ENCODE data around the gene AP2A2. TPM values are rescaled to one million over a fixed set of nuclear protein-coding genes. Genes with fewer than 3 reads are reported as not detected.

AP2A2 gene
- total RNA-seq, 4 donors from 2014 or later = 70.5 to 130 (median 102) TPM

DNA sequence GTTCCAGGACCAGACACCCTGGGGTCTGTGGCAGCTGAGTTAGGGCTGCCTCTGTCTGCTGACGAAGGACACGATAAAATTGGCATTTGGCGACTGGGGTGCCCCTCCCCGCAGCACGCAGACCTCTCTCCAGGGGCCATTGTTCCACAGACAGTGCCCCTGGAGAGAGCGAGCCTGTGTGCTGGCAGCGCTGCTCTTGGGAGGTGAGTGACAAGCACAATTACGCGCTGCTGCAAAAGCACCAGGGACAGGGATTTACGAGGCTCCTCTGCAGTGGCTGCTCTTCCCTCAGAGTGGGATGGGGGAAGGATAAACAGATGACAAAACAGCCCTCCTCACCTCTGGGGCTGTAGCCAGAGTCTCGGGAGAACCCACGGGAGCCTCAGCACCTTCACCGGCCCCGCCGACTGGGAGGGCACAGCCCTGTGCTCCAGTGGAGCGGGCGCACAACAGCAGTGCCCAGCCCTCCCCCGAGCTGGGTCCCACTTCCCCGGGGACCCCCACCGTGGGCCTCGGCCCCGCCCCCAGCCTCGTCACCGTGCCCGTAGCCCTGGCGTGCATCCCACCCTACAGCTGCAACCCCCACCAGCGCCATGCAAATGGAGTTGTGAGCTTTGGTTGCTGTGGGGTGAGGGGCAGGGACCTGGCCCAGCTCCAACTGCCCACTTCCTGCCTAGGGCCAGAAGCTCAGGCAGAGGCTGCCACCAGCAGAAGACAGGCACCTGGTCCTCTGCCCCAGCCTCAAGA lies 34.7 kb upstream of the AP2A2 start:
- H3K27ac ChIP-seq = no peak overlapping the region
- no peaks in the 10 kb centered on the region for H3K9me3 ChIP-seq
- no peaks in the 10 kb centered on the region for H3K27me3 ChIP-seq
- 82% methylated on average over 27 of the region's 27 CpGs; no CpG with 5 or more reads in 1 of the 2 donors for WGBS, 2 donors (ENCODE audit: low coverage in 1 of 2)
- H3K4me3 ChIP-seq = no peak overlapping the region
- H3K4me1 ChIP-seq = no peaks in the 10 kb centered on the region
- intact Hi-C loops (cut with DNase I; ENCODE audit: low total_unique reads) = no loop called here
- no peak for DNase-seq
- TF ChIP-seq EP300 (IDR thresholded peaks at IDR 0.05; ENCODE audit: low read depth) (no peak), POLR2AphosphoS5 (IDR thresholded peaks at IDR 0.05) (no peak), POLR2A (IDR thresholded peaks at IDR 0.05) (no peak)
- TF ChIP-seq, protein P1, sequence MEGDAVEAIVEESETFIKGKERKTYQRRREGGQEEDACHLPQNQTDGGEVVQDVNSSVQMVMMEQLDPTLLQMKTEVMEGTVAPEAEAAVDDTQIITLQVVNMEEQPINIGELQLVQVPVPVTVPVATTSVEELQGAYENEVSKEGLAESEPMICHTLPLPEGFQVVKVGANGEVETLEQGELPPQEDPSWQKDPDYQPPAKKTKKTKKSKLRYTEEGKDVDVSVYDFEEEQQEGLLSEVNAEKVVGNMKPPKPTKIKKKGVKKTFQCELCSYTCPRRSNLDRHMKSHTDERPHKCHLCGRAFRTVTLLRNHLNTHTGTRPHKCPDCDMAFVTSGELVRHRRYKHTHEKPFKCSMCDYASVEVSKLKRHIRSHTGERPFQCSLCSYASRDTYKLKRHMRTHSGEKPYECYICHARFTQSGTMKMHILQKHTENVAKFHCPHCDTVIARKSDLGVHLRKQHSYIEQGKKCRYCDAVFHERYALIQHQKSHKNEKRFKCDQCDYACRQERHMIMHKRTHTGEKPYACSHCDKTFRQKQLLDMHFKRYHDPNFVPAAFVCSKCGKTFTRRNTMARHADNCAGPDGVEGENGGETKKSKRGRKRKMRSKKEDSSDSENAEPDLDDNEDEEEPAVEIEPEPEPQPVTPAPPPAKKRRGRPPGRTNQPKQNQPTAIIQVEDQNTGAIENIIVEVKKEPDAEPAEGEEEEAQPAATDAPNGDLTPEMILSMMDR (IDR thresholded peaks at IDR 0.05) = no peak
- in situ Hi-C loops (cut with MboI; ENCODE audit: low pct_ligation_motif_present in 1 of 4, low pct_unique_long_range_greater_than_20kb in 1 of 4, low sequenced_read_pairs in 3 of 4) = loop anchor here in 1 of 4 donors (25.0 kb wide), 1 partner anchor 621 kb away; no protein-coding TSS in a partner anchor
- no peaks in the 10 kb centered on the region for H3K36me3 ChIP-seq

DNA sequence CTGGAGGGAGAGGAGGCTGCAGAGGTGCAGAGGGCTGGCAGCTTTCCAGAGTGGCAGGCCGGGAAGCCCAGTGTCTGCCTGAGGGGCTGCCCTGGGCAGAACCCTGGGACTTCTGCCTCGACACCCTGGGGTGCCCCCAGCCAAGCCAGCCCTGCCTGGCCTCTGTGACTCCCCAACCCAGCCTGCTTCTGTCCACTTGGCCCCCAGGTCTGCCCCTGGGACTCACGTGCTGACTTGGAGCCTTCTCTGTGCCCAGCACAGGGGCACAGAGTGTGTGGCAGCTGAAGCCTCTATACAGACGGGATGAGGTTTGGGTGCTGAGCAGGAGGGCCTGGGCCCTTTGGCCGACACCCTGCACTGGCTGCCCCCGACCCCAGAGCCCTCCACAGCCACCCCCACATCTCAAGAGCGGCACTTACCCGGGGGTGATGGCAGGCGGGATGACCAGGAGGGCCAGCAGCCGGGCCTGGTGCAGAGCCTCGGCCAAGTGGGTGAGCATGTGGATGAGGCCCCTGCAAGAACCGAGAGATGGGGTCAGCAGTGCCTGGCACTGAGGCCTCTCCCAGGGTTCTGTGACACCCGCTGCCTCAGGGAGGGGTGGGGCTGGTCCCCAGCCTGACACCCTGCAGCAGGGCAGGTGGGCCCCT lies 32.5 kb upstream of the AP2A2 start:
- Histone ChIP-seq H3K36me3 (no peaks in the 10 kb centered on the region), H3K27me3 (no peaks in the 10 kb centered on the region), H3K9me3 (no peaks in the 10 kb centered on the region), H3K27ac (no peak overlapping the region), H3K4me3 (no peak overlapping the region), H3K4me1 (peaks cover 0 to 4% (median 0%) of the 10 kb centered on the region in 4 donors)
- TF ChIP-seq, protein P1 (IDR thresholded peaks at IDR 0.05) = no peak
- TF ChIP-seq POLR2AphosphoS5 (IDR thresholded peaks at IDR 0.05) (no peak), EP300 (IDR thresholded peaks at IDR 0.05; ENCODE audit: low read depth) (no peak), POLR2A (IDR thresholded peaks at IDR 0.05) (no peak)
- DNase-seq = no peak
- intact Hi-C loops (cut with DNase I; ENCODE audit: low total_unique reads) = no loop called here
- in situ Hi-C loops (cut with MboI; ENCODE audit: low pct_ligation_motif_present in 1 of 4, low pct_unique_long_range_greater_than_20kb in 1 of 4, low sequenced_read_pairs in 3 of 4) = loop anchor here in 1 of 4 donors (25.0 kb wide), 1 partner anchor 619 kb away; no protein-coding TSS in a partner anchor
- 89% methylated on average over 11 of the region's 13 CpGs; no CpG with 5 or more reads in 1 of the 2 donors for WGBS, 2 donors (ENCODE audit: low coverage in 1 of 2)

DNA sequence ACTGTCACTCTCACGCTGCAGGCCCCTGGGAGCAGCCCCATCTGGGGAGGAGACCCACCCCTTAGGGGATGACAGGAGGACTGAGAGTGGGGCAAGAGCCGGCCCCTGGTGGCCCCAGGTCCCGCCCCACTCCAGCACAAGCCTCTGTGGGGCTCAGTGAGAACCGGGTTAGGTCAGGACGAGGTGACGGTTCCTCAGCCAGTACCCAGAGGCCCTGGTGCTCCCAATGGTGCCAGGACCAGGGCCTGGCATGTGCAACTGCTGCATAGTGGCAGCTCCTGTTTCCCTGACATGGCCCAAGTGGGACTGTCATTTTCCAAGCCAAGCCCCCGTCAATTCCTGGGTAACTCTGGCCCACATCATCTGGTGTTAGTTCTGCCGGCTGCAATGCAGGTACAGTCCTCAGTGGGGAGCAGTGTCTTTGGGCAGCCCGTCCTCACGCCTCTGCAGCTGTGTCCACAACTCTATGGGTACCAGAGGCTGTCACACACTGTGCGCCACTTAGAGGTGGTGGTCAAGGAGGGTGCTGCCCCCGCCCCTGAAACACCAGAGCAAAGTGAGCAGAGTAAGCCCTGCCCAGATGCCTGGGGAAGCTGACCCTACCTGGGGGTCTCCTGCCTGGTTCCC lies 31.0 kb upstream of the AP2A2 start:
- Histone ChIP-seq H3K4me1 (peaks cover 0 to 4% (median 0%) of the 10 kb centered on the region in 4 donors), H3K36me3 (peaks cover 0 to 6% (median 2%) of the 10 kb centered on the region in 4 donors), H3K9me3 (no peaks in the 10 kb centered on the region), H3K27ac (no peak overlapping the region), H3K27me3 (no peaks in the 10 kb centered on the region), H3K4me3 (no peak overlapping the region)
- TF ChIP-seq EP300 (IDR thresholded peaks at IDR 0.05; ENCODE audit: low read depth) (no peak), POLR2AphosphoS5 (IDR thresholded peaks at IDR 0.05) (no peak), POLR2A (IDR thresholded peaks at IDR 0.05) (no peak)
- TF ChIP-seq, protein P1 (IDR thresholded peaks at IDR 0.05) = no peak
- 89% methylated on average over 12 of the region's 12 CpGs; no CpG with 5 or more reads in 1 of the 2 donors for WGBS, 2 donors (ENCODE audit: low coverage in 1 of 2)
- in situ Hi-C loops (cut with MboI; ENCODE audit: low pct_ligation_motif_present in 1 of 4, low pct_unique_long_range_greater_than_20kb in 1 of 4, low sequenced_read_pairs in 3 of 4) = loop anchor here in 1 of 4 donors (25.0 kb wide), 1 partner anchor 618 kb away; no protein-coding TSS in a partner anchor
- intact Hi-C loops (cut with DNase I; ENCODE audit: low total_unique reads) = no loop called here
- no peak for DNase-seq
